Naive thymus-derived CD8-positive, alpha-beta T cell (primary cell): ENCODE results near the gene EFNA4. TPM values are rescaled to one million over a fixed set of nuclear protein-coding genes. Genes with fewer than 3 reads are reported as not detected.
A peak's percentile ranks its signal among the peaks of the same experiment; 100 is the strongest.

Experiments
- ATAC-seq, 2 donors: fragments of 150-1000 bp; cut with Tn5 transposase in 1 of 2; sonication (Bioruptor Pico), chemical (Tn5 transposase) in 1 of 2; 1 replicate in 1 of 2; 2 replicates in 1 of 2; pipeline ENCODE4 v1.10.0; 2021; ENCODE audit warnings: mild to moderate bottlenecking in 2 of 2, moderate library complexity in 2 of 2
- POLR2A ChIA-PET: fragments of 350-600 bp; sonication (Branson Sonifier 250); formaldehyde crosslinking; loops from one replicate; lab custom pipeline; 2021; ENCODE audit warnings: antibody characterized with exemption; lab: Charles Lee
- DNase-seq, 10 donors: peaks; one replicate each; pipeline versions ENCODE4 v3.0.0 to v3.0.0-alpha.2; 2020 to 2022
- H3K27ac Mint-ChIP-seq, 10 donors: one replicate each; pipeline ENCODE4 v1.8.0; 2020 to 2022; ENCODE audit warnings: mild to moderate bottlenecking in 10 of 10, mixed read lengths in 10 of 10, moderate library complexity in 4 of 10, inconsistent platforms in 1 of 10
- H3K27me3 Mint-ChIP-seq, 5 donors: one replicate each; pipeline ENCODE4 v1.8.0; 2021 to 2022; ENCODE audit warnings: mixed read lengths in 5 of 5
- H3K36me3 Mint-ChIP-seq, 3 donors: one replicate each; pipeline ENCODE4 v1.8.0; 2020 to 2022; ENCODE audit warnings: mixed read lengths in 3 of 3, mild to moderate bottlenecking in 2 of 3, inconsistent platforms in 1 of 3
- H3K4me1 Mint-ChIP-seq, 4 donors: one replicate each; pipeline ENCODE4 v1.8.0; 2021 to 2022; ENCODE audit warnings: mixed read lengths in 4 of 4
- H3K4me3 Mint-ChIP-seq, 10 donors: one replicate each; pipeline ENCODE4 v1.8.0; 2020 to 2022; ENCODE audit warnings: mild to moderate bottlenecking in 10 of 10, mixed read lengths in 10 of 10, moderate library complexity in 6 of 10, inconsistent platforms in 1 of 10
- H3K9me3 Mint-ChIP-seq, 9 donors: one replicate each; pipeline ENCODE4 v1.8.0; 2020 to 2022; ENCODE audit warnings: mixed read lengths in 9 of 9, mild to moderate bottlenecking in 3 of 9, inconsistent platforms in 1 of 9, moderate library complexity in 1 of 9
- polyA plus RNA-seq, 3 donors: library from polyadenylated mRNA; unstranded; fragments of 300-500 nt; fragmentation: Illumina TruSeq; gene quantifications; one replicate each; pipeline ENCODE4 v1.2.3, GENCODE V29; 2021
- total RNA-seq, 8 experiments: library from RNA in 2 of 8; stranded (reverse) in 2 of 8; gene quantifications; one replicate each; pipeline ENCODE4 v1.2.3 and lab custom pipeline; 2021 to 2026

Gene EFNA4
- total and polyA plus RNA-seq, 5 experiments from 2014 or later, result 1.0 to 5.3 (median 2.6) TPM

DNA sequence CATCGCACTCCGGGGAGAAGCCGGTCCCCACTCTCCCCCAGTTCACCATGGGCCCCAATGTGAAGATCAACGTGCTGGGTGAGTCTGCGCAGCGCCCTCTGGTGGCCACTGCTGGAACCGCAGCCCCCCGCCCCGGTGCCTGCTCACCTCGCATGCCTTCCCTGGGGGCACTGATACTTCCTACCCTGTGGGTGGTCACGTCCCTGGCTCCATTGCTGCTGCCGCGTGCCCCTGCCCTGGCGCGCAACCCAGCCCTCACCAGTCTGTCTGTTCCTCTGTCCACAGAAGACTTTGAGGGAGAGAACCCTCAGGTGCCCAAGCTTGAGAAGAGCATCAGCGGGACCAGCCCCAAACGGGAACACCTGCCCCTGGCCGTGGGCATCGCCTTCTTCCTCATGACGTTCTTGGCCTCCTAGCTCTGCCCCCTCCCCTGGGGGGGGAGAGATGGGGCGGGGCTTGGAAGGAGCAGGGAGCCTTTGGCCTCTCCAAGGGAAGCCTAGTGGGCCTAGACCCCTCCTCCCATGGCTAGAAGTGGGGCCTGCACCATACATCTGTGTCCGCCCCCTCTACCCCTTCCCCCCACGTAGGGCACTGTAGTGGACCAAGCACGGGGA, 22.7 kb downstream of the EFNA4 start:
- no peaks in the 10 kb centered on the region for H3K36me3 Mint-ChIP-seq
- H3K27ac Mint-ChIP-seq, result peak overlapping the region in 6 of 10 donors; percentile 15 to 95 (median 50)
- DNase-seq (peak; percentile 67 to 89 (median 82)), ATAC-seq (peak; percentile 16 to 17)
- peaks cover 16 to 39% (median 24%) of the 10 kb centered on the region in 5 donors for H3K27me3 Mint-ChIP-seq
- H3K4me3 Mint-ChIP-seq, result peak overlapping the region; percentile 18 to 97 (median 66)
- peaks cover 21 to 43% (median 38%) of the 10 kb centered on the region in 4 donors for H3K4me1 Mint-ChIP-seq
- POLR2A ChIA-PET, result interaction anchor here (1.8 to 3.0 kb wide), 6 partner anchors 20 to 131 kb away, joined by 8 to 44 read pairs (median 14); partner anchors contain the start of genes ADAM15, EFNA4, KRTCAP2 and PBXIP1
- H3K9me3 Mint-ChIP-seq, result no peaks in the 10 kb centered on the region

DNA sequence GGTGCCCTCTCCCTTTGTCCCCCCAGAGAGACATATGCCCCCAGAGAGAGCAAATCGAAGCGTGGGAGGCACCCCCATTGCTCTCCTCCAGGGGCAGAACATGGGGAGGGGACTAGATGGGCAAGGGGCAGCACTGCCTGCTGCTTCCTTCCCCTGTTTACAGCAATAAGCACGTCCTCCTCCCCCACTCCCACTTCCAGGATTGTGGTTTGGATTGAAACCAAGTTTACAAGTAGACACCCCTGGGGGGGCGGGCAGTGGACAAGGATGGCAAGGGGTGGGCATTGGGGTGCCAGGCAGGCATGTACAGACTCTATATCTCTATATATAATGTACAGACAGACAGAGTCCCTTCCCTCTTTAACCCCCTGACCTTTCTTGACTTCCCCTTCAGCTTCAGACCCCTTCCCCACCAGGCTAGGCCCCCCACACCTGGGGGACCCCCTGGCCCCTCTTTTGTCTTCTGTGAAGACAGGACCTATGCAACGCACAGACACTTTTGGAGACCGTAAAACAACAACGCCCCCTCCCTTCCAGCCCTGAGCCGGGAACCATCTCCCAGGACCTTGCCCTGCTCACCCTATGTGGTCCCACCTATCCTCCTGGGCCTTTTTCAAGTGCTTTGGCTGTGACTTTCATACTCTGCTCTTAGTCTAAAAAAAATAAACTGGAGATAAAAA, 23.5 kb downstream of the EFNA4 start:
- peak overlapping the region in 5 of 10 donors; percentile 10 to 56 (median 15) for H3K4me3 Mint-ChIP-seq
- H3K27me3 Mint-ChIP-seq, result peaks cover 11 to 32% (median 18%) of the 10 kb centered on the region in 5 donors
- DNase-seq, result no peak
- peak overlapping the region in 3 of 10 donors; percentile 7 to 53 (median 22) for H3K27ac Mint-ChIP-seq
- H3K4me1 Mint-ChIP-seq, result peaks cover 18 to 39% (median 36%) of the 10 kb centered on the region in 4 donors
- no peak for ATAC-seq
- no peaks in the 10 kb centered on the region for H3K36me3 Mint-ChIP-seq
- POLR2A ChIA-PET, result interaction anchor here (3.0 kb wide), 1 partner anchor 85 kb away, joined by 16 read pairs; the partner anchor contains the start of gene KRTCAP2
- no peaks in the 10 kb centered on the region for H3K9me3 Mint-ChIP-seq

DNA sequence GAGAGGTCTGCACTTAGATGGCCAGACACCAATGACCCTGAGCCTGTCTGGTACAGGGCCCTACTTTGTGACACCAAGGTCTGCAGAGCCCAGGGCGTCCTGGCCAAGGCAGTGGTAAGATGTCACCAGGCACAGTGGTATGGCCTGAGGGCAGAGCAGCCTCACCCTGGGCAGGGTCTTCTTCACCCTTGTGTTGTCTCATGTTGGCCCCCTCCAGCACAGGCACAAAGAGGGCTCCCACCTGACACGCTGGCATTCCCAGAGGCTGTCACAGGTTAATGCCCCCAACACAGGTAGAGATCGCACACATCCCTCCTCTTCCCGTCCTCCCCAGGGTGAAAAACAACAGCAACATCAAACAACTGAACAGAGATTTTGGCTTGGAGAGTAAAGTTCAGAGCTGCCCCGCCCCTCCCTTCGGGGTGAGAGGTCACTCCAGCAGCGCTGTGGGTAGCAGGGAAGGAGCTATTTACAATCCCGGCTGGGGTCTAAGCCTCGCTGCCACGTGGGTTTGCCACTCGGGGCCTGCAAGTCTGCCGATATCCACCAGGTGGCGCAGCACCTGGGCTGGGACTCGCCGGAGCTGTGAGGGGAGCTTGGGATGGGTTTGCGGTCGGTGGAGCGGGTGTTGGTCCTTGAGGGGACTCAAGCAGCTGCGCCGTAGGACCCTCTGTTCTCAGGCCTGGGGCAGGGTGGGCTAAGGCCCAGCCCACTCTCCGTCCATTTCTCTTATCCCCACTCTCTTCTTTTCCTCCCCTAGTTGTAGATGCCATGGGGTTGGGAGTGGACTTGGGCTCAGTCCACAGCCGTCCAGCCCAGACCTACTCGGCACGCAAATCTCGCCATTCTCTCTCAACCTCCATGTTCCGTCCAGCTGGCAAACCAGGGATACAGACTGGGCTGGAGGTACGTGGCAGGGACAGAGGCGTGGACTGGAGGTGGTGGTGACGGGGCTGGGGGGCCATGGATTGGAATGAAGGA, 27.8 kb downstream of the EFNA4 start:
- Mint-ChIP-seq H3K36me3 (no peaks in the 10 kb centered on the region), H3K4me1 (peaks cover 4 to 8% (median 5%) of the 10 kb centered on the region in 4 donors), H3K27ac (peak overlapping the region in 3 of 10 donors; percentile 29 to 57 (median 43)), H3K4me3 (peak overlapping the region in 1 of 10 donors; percentile 22), H3K27me3 (peaks cover 0 to 6% (median 0%) of the 10 kb centered on the region in 5 donors), H3K9me3 (no peaks in the 10 kb centered on the region)
- ATAC-seq (peak; percentile 84 to 89), DNase-seq (peak; percentile 61 to 87 (median 79))
- POLR2A ChIA-PET, result interaction anchor here (1.0 to 1.8 kb wide), 4 partner anchors 76 to 118 kb away, joined by 3 to 10 read pairs (median 4); partner anchors contain the start of gene KRTCAP2

DNA sequence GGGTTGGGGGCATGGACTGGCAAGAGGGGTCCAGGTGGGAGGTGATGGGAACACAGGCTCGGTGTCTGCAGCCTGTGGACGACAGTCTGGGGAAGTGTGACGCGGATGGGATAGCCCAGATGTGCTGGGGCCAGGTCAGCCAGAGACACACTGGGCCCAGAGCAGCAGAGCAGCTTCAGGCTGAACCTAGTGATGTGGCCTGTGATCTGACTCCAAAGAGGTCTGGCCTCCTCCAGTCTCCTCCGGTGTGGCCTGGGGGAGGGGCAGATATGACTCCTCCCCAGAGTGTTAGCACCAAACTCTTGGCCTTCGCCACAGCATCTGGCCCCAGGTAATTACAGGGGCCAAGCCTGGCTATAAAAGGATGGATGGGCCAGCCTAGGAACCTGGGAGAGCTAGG, 28.6 kb downstream of the EFNA4 start:
- Mint-ChIP-seq H3K4me1 (peaks cover 3 to 8% (median 5%) of the 10 kb centered on the region in 4 donors), H3K27ac (no peak overlapping the region), H3K27me3 (peaks cover 0 to 6% (median 0%) of the 10 kb centered on the region in 5 donors), H3K4me3 (no peak overlapping the region), H3K9me3 (no peaks in the 10 kb centered on the region), H3K36me3 (no peaks in the 10 kb centered on the region)
- no peak for DNase-seq
- POLR2A ChIA-PET, result interaction anchor here (1.0 to 1.8 kb wide), 3 partner anchors 76 to 117 kb away, joined by 3 to 10 read pairs (median 6); partner anchors contain the start of gene KRTCAP2
- ATAC-seq, result no peak

DNA sequence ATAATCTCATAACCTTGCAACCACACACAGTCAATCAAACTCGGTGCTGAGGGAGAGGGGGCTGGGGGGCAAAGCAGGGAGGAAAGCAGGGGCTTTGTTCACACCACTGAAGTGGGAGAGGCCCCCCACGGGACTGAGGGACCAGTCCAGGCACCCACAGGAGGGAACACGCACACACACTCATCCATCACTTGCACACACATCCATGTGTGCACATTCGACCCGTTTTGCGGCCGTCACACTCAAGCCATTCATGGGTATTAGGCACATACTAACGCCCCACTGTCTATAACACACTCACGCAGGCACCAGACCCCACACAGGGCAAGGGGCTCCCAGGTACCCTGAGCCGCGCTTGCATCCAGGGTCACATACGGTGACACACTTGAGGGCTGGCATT, 29.1 kb downstream of the EFNA4 start:
- Mint-ChIP-seq H3K27ac (no peak overlapping the region), H3K9me3 (no peaks in the 10 kb centered on the region)
- ATAC-seq, result no peak

DNA sequence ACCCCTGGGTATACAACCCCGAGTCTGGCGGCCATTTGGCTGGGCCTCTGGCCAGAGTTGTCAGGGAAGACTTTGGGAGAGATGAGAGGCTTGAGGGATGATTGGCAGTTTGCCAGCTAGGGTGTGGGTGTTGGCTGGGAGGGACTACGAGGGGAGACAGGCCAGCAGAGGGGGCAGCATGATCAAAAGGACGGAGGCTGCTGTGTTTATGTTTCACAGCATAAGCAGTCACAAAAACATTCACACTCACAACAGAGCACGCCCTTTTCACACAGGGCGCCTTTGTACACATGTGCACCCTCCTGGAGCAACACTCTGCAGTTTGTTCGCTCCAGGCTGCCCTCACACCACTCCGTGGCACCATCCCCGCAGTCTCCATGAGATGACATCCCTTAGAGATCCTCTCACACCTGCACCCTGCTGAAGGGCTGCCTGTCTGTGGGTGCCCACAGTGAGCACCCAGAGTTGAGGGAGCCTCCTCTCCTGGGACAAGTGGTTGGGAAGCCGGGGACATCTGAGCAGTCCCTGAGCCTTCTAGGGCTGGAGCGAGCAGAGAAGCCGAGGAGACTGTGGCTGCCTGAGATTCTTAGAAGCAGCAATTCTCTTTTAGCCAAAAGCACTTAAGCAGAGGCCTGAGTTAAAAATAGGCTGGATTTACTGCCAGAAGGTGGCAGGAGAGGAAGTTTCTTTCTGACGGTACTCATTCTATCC, 30.5 kb downstream of the EFNA4 start:
- peaks cover 3 to 8% (median 5%) of the 10 kb centered on the region in 4 donors for H3K4me1 Mint-ChIP-seq
- POLR2A ChIA-PET, result no interaction called here
- H3K36me3 Mint-ChIP-seq, result no peaks in the 10 kb centered on the region
- H3K27ac Mint-ChIP-seq, result peak overlapping the region in 1 of 10 donors; percentile 25
- H3K27me3 Mint-ChIP-seq, result peaks cover 0 to 6% (median 2%) of the 10 kb centered on the region in 5 donors
- ATAC-seq (peak; percentile 66 to 71), DNase-seq (peak in 1 of 10 donors; percentile 35)
- no peaks in the 10 kb centered on the region for H3K9me3 Mint-ChIP-seq
- H3K4me3 Mint-ChIP-seq, result no peak overlapping the region

More for the DNA sequence above, 29.1 kb downstream of the EFNA4 start:
- peaks cover 0 to 6% (median 0%) of the 10 kb centered on the region in 5 donors for H3K27me3 Mint-ChIP-seq
- no peak for DNase-seq
- POLR2A ChIA-PET, result interaction anchor here (0.6 to 1.8 kb wide), 2 partner anchors 75 to 99 kb away, joined by 3 to 10 read pairs; no protein-coding TSS in a partner anchor
- no peaks in the 10 kb centered on the region for H3K36me3 Mint-ChIP-seq
- peak overlapping the region in 1 of 10 donors; percentile 58 for H3K4me3 Mint-ChIP-seq
- peaks cover 3 to 8% (median 5%) of the 10 kb centered on the region in 4 donors for H3K4me1 Mint-ChIP-seq

DNA sequence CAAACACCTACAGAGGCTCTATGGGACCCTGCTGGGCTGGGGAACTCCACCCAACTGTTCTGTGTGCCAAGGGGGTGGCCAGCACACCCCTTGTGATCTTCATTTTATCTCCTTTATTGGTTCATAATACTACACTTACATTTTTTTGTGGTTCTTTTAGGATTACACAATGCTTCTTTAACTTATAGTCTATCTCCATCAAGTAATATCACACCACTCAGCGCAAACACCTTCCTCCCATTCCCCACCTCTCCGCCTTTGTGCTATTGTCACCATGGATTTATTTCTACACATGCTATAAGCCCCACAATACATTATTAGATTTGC, 31.0 kb downstream of the EFNA4 start:
- no peaks in the 10 kb centered on the region for H3K36me3 Mint-ChIP-seq
- H3K27me3 Mint-ChIP-seq, result peaks cover 0 to 6% (median 2%) of the 10 kb centered on the region in 5 donors
- no peak overlapping the region for H3K4me3 Mint-ChIP-seq
- POLR2A ChIA-PET, result interaction anchor here (0.7 kb wide), 1 partner anchor 72 kb away, joined by 3 read pairs; no protein-coding TSS in a partner anchor
- peaks cover 3 to 8% (median 5%) of the 10 kb centered on the region in 4 donors for H3K4me1 Mint-ChIP-seq
- no peak overlapping the region for H3K27ac Mint-ChIP-seq
- DNase-seq (no peak), ATAC-seq (no peak)
- no peaks in the 10 kb centered on the region for H3K9me3 Mint-ChIP-seq

DNA sequence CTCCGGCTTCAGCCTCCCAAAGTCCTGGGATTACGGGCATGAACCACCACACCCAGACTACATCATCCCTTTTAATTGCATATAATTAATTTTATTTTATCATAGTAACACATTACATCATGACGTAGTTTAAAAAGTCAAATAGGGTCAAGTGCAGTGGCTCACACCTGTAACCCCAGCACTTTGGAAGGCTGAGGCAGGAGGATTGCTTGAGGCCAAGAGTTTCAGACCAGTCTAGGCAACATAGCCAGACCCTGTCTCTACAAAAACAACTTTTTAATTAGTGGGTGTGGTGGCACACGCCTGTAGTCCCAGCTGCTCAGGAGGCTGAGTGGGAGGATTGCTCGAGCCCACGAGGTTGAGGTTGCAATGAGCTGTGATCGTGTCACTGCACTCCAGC, 35.8 kb downstream of the EFNA4 start:
- ATAC-seq, result no peak

DNA sequence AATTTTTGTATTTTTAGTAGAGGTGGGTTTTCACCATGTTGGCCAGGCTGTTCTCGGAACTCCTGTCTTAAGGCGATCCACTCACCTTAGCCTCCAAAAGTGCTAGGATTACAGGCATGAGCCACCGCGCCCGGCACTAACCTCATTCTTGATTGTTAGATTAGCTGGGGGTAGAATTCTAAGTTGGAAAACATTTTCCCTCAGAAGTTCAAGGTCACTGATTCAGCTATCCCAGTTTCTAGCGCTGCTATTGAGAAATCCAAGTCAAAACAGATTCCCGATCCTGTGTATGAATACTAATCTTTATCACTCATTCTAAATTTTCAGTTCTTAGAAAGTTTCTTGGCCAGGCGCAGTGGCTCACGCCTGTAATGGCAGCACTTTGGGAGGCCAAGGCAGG, 39.8 kb downstream of the EFNA4 start:
- POLR2A ChIA-PET, result no interaction called here
- peaks cover 0 to 6% (median 0%) of the 10 kb centered on the region in 4 donors for H3K4me1 Mint-ChIP-seq
- H3K27me3 Mint-ChIP-seq, result peaks cover 0 to 2% (median 0%) of the 10 kb centered on the region in 5 donors
- H3K4me3 Mint-ChIP-seq, result no peak overlapping the region
- ATAC-seq, result no peak
- no peaks in the 10 kb centered on the region for H3K9me3 Mint-ChIP-seq
- H3K36me3 Mint-ChIP-seq, result no peaks in the 10 kb centered on the region
- peak overlapping the region in 1 of 10 donors; percentile 37 for H3K27ac Mint-ChIP-seq
- DNase-seq, result no peak

More for the DNA sequence above, 35.8 kb downstream of the EFNA4 start:
- DNase-seq, result no peak
- Mint-ChIP-seq H3K4me3 (no peak overlapping the region), H3K36me3 (no peaks in the 10 kb centered on the region), H3K27ac (no peak overlapping the region), H3K4me1 (peaks cover 0 to 6% (median 0%) of the 10 kb centered on the region in 4 donors), H3K27me3 (peaks cover 0 to 6% (median 2%) of the 10 kb centered on the region in 5 donors), H3K9me3 (no peaks in the 10 kb centered on the region)
- POLR2A ChIA-PET, result no interaction called here

DNA sequence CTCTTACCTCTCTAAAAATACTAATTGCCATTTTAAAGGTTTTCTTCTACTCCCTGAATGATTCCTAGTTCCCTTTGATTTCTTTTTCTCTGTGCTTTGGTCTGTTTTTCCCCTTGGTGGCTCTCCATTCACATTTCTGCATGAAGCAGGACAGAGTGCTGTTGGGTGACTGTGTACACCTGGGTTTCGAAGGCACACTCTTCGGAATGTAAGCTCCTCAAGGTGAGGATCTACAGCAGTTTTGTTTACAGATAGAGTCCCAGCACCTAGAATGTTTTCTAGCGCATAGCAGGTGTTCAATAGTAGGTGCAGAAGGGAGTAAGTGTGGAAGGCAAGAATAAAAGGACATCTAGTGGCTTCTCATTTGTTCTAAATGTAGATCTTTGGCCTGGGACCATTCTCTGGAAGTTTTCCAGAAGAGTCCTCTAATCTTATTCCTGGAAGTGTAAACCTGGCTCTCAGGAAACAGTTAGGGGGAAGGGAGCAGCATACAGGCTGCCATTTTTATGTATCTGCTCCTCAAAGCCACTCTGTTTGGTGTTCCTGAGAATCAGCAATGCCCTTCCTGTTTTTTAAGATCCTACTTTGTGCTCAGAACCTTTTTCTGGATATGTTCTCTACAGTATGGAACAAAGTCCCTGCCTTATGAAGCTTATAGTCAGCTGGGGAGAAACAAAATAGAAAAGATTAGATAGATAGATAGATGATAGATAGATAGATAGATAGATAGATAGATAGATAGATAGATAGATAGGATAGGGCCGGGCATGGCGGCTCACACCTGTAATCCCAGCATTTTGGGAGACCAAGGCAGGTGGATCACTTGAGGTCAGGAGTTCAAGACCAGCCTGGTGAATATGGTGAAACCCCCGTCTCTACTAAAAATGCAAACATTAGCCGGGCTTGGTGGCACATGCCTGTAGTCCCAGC, 41.3 kb downstream of the EFNA4 start:
- no peak overlapping the region for H3K4me3 Mint-ChIP-seq

More for the DNA sequence above, 41.3 kb downstream of the EFNA4 start:
- Mint-ChIP-seq H3K9me3 (no peaks in the 10 kb centered on the region), H3K27ac (no peak overlapping the region), H3K4me1 (peaks cover 0 to 6% (median 0%) of the 10 kb centered on the region in 4 donors), H3K36me3 (no peaks in the 10 kb centered on the region), H3K27me3 (peaks cover 0 to 2% (median 0%) of the 10 kb centered on the region in 5 donors)
- ATAC-seq (no peak), DNase-seq (no peak)
- POLR2A ChIA-PET, result no interaction called here
